Epithelial cell of proximal tubule (primary cell): ENCODE results near the gene KSR2. TPM values are rescaled to one million over a fixed set of nuclear protein-coding genes. Genes with fewer than 3 reads are reported as not detected.

ENCODE experiments used
- DNase-seq: peaks from one replicate; pipeline ENCODE4 v3.0.0-alpha.2; 2011; ENCODE audit warnings: low read depth
- H3K4me3 ChIP-seq: 2 replicates; pipeline ENCODE4 v1.5.1; 2011; ENCODE audit warnings: low read depth, mild to moderate bottlenecking, low read length
- total RNA-seq: library from RNA; depleted of rRNA; stranded (reverse); fragments of >200 nt; gene quantifications from 2 replicates; pipeline ENCODE4 v1.2.3, GENCODE V29; 2015
- TF ChIP-seq, protein P1 (sequence below): conservative IDR thresholded peaks from 2 replicates; pipeline ENCODE4 v1.5.1; 2012; ENCODE audit warnings: low read depth, mild to moderate bottlenecking, low read length

Gene KSR2
- total RNA-seq, 1 donor from 2014 or later, result 0.29 TPM

DNA sequence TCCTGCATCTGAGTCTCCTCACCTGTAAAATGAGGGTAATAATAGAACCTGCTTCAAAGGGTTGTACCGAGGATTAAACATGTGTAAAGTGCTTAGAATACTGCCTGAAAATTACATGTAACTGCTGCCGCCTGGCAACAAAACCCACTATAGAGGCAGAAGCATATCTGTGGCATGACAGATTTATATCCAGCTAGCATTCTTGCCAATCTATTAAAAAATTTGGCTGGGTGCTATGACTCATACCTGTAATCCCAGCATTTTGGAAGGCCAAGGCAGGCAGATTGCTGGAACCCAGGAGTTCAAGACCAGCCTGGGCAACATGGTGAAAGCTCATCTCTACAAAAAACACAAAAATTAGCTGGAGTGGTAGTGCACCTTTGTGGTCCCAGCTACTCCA is 16.4 kb upstream of the KSR2 start:
- no peak overlapping the region for H3K4me3 ChIP-seq

DNA sequence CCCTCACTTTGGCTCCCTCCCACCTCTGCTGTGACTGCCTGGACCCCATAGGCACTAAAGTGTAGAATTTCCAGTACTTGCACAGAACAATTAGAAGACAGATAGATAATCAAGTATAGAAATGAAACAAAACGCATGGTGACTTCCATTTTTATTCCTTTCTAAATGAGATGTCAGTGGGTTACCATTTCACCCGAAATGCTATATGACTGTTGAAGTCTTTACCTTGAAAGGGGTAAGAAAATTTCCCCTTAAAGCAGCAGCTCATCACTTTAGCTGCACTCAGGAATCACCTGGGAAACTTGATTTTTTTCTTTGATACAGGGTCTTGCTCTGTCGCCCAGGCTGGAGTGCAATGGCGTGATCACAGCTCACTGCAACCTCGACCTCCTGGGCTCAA is 12.5 kb upstream of the KSR2 start:
- TF ChIP-seq, protein P1, sequence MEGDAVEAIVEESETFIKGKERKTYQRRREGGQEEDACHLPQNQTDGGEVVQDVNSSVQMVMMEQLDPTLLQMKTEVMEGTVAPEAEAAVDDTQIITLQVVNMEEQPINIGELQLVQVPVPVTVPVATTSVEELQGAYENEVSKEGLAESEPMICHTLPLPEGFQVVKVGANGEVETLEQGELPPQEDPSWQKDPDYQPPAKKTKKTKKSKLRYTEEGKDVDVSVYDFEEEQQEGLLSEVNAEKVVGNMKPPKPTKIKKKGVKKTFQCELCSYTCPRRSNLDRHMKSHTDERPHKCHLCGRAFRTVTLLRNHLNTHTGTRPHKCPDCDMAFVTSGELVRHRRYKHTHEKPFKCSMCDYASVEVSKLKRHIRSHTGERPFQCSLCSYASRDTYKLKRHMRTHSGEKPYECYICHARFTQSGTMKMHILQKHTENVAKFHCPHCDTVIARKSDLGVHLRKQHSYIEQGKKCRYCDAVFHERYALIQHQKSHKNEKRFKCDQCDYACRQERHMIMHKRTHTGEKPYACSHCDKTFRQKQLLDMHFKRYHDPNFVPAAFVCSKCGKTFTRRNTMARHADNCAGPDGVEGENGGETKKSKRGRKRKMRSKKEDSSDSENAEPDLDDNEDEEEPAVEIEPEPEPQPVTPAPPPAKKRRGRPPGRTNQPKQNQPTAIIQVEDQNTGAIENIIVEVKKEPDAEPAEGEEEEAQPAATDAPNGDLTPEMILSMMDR, result no peak
- DNase-seq, result no peak
- no peak overlapping the region for H3K4me3 ChIP-seq

More for the DNA sequence above, 16.4 kb upstream of the KSR2 start:
- TF ChIP-seq, protein P1, result no peak
- no peak for DNase-seq

DNA sequence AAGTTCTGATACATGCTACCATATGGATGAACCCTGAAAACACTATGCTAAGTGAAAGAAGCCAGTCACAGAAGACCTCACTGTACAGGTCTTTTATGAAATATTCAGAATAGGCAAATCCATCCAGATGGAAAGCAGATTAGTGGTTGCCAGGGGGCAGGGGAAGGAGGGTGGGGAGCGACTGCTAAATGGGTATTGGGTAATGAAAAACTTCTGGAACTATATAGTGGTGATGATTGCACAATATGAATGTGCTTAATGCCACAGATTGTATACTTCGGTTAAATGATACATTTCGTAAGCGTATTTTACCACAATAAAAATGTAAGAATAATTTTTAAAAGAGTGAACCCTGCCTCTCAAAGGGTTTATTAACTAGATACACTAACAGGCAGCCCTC is 11.8 kb upstream of the KSR2 start:
- TF ChIP-seq, protein P1, result no peak
- H3K4me3 ChIP-seq, result no peak overlapping the region
- DNase-seq, result no peak

DNA sequence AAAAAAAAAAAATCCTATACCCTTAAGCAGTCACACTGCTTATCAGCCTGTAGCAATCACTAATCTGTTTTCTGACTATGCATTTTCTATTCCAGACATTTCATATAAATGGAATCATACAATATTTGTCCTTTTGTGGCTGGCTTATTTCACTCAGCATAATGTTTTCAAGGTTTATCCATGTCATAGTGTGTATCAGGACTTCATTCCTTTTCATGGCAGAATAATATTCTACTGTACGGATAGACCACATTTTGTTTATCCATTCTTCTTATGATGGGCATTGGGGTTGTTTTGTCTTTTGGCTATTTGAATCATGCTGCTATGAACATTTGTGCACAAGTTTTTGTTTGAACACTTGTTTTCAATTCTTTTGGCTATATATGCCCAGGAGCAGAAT is 8.6 kb upstream of the KSR2 start:
- DNase-seq, result no peak
- H3K4me3 ChIP-seq, result no peak overlapping the region
- TF ChIP-seq, protein P1, result no peak

DNA sequence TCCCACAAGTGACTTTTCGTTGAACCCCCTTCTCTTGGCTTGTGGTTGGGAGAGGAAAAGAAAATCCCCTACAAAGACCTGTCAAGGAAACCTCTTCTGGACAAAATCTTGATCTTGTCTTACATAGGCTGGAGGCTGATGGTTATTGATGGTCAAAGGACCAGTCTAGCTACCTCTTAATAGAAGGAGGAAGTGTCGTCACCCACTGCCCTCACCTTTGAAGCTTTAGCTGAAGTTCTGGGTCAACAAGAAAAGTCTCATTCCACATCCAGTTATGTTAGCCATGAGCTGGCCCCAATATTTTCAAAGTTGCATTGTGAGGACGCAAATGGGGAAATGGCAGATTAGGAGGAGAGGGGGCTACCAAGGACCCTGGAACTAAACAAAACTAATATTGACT is 6.2 kb upstream of the KSR2 start:
- no peak overlapping the region for H3K4me3 ChIP-seq
- no peak for DNase-seq
- TF ChIP-seq, protein P1, result no peak

DNA sequence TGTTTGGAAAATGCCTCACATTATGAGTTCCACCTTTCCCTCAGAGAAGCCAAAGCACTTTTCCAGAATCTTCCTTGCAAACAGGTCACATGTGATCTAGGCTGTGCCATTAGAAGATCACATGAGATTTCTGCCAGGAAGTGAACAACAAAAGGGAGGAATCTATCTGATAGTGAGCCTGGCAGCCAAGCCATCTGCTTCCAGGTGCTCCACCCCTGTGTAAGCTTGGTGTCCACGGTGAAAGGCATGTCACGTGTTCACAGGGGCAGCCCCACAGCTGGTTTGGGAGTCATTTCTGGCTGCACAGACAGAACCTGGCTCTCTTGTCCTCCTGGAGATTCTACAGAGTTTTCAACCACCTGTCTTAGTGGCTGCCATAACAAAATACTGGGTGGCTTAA is 3.5 kb upstream of the KSR2 start:
- DNase-seq, result no peak
- TF ChIP-seq, protein P1, result no peak
- no peak overlapping the region for H3K4me3 ChIP-seq

DNA sequence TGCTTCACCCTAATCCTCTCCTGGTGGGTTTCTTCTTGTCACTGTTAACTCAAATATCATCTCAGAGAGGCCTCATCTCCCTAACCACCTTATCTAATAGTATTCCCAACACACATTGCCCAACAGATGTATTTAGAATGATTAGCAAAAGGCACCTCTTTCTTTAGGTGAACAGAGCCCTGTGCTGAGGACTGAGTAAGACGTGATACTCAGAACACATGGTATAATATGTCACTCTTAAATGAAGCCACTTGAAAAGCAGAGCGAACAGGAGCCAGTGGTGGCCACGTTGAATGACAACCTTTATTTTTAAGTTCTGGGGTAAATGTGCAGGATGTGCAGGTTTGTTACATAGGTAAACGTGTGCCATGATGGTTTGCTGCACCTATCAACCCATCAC is 1.5 kb upstream of the KSR2 start:
- no peak for DNase-seq
- TF ChIP-seq, protein P1, result no peak
- H3K4me3 ChIP-seq, result no peak overlapping the region
